Stomach (tissue), 9 donors: ENCODE measurements around the gene USP4. TPM values are rescaled to one million over a fixed set of nuclear protein-coding genes. Genes with fewer than 3 reads are reported as not detected.
"Not testable (repeated sequence)": the region's sequence is repeated elsewhere in the genome, so short reads cannot be mapped to it uniquely, and the experiment has no call there.

Experiments
- DNase-seq, 2 donors: peaks; one replicate each; pipeline versions ENCODE4 v3.0.0 to v3.0.0-alpha.2; 2013 to 2019
- H3K27ac ChIP-seq, 5 donors: fragments of 200-600 bp in 4 of 5; sonication (generic) in 4 of 5; one replicate each; pipeline ENCODE4 v1.5.1; 2013 to 2019; ENCODE audit warnings: mild to moderate bottlenecking in 1 of 5, moderate library complexity in 1 of 5
- H3K27me3 ChIP-seq, 3 donors: fragments of 200-600 bp; sonication (generic); one replicate each; pipeline ENCODE4 v1.5.1; 2017 to 2019; ENCODE audit warnings: mixed run types in 1 of 3
- H3K36me3 ChIP-seq, 4 donors: fragments of 200-600 bp; sonication (generic); 1 replicate in 3 of 4; 2 replicates in 1 of 4; pipeline ENCODE4 v1.5.1; 2016 to 2019
- H3K4me1 ChIP-seq, 4 donors: fragments of 200-600 bp; sonication (generic); one replicate each; pipeline ENCODE4 v1.5.1; 2016 to 2019
- H3K4me3 ChIP-seq, 4 donors: fragments of 200-600 bp; sonication (generic) in 3 of 4; one replicate each; pipeline ENCODE4 v1.5.1; 2016 to 2019; ENCODE audit warnings: mild to moderate bottlenecking in 1 of 4
- H3K9me3 ChIP-seq, 4 donors: fragments of 200-600 bp; sonication (generic); one replicate each; pipeline ENCODE4 v1.5.1; 2016 to 2019
- CTCF ChIP-seq, 7 experiments: fragments of 450-650 bp in 4 of 7; fragments of 200-600 bp in 3 of 7; sonication (generic) in 3 of 7; IDR thresholded peaks; one replicate each; pipeline ENCODE4 v1.5.1; 2016 to 2019; ENCODE audit warnings: antibody characterized with exemption in 7 of 7, control low read depth in 2 of 7, mild to moderate bottlenecking in 1 of 7
- EP300 ChIP-seq: sonication (generic); formaldehyde crosslinking; IDR thresholded peaks from one replicate; pipeline ENCODE4 v1.6.1; 2017; ENCODE audit warnings: antibody characterized with exemption
- POLR2A ChIP-seq, 4 donors: fragments of 450-650 bp; IDR thresholded peaks; one replicate each; pipeline ENCODE4 v1.6.1; 2016; ENCODE audit warnings: antibody characterized with exemption in 4 of 4, control low read depth in 2 of 4, mild to moderate bottlenecking in 1 of 4, moderate library complexity in 1 of 4
- POLR2AphosphoS5 ChIP-seq, 3 donors: sonication (generic); formaldehyde crosslinking; IDR thresholded peaks; one replicate each; pipeline ENCODE4 v1.6.1; 2016; ENCODE audit warnings: antibody characterized with exemption in 3 of 3
- WGBS, 5 donors: extraction: QIAGEN DNeasy Blood & Tissue Kit in 3 of 5; methylation state at CpG; one replicate each; pipeline versions ENCODE4 v1.1.5 to v1.1.7; 2013 to 2018; 5-methylcytosine and 5-hydroxymethylcytosine counted together
- intact Hi-C: fragments of 100-400 bp; cut with DNase I; formaldehyde crosslinking; loops from one replicate; pipeline ENCODE4 v1.15.1; 2023; ENCODE audit warnings: low total_unique reads
- polyA plus RNA-seq, 3 donors: library from polyadenylated mRNA; stranded (reverse); fragments of 200-250 nt; gene quantifications; one replicate each; pipeline ENCODE4 v1.2.3, GENCODE V29; 2013
- total RNA-seq, 5 donors: library from RNA; depleted of rRNA; stranded (reverse); fragments of >200 nt; gene quantifications; one replicate each; pipeline versions ENCODE4 v1.1.0 to v1.2.3, GENCODE V29; 2014 to 2016
- donor health status: healthy with polysubstance abuse.
- donor health status: Bipolar disorder and iron deficiency.
- donor health status: healthy.

The USP4 gene
- total and polyA plus RNA-seq, 8 donors, result 21.9 to 123 (median 24.5) TPM

DNA sequence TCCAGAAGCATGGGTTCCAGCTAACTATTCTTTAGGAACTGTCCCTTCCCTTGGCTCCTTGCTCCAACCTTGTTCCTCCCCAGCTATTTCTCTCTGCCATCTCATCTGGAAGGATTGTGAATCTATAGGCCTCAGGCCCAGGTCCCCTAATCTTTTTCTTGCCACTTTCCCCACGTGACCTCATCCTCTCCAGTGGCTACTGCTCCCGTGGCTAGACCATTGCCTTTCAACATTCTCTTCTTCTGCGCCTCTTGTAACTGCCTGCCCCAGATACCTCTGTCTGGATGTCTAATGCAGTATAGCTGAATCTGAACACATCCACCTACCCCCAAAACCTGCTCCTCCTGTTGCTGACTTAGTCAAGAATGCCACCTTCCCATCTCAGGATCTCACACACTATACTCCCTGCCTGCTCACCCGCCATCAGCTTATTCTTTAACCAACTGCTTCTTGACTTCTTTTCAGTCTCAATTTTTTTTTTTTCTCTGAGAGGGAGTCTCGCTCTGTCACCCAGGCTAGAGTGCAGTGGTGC is 13.1 kb upstream of the USP4 start:
- intact Hi-C loops, result loop anchor here (10.0 kb wide), 1 partner anchor 92 kb away; no protein-coding TSS in a partner anchor
- Histone ChIP-seq H3K4me3 (no peak overlapping the region), H3K27me3 (no peaks in the 10 kb centered on the region), H3K4me1 (peaks cover 16 to 52% (median 45%) of the 10 kb centered on the region in 4 donors), H3K9me3 (no peaks in the 10 kb centered on the region), H3K27ac (peak overlapping the region; percentile 5 to 87 (median 71)), H3K36me3 (peaks cover 0 to 18% (median 15%) of the 10 kb centered on the region in 4 donors)
- WGBS, 5 donors, result 81 to 91% (median 88%) methylated on average over 5 of the region's 5 CpGs
- TF ChIP-seq EP300, result no peak
- TF ChIP-seq CTCF (IDR thresholded peaks at IDR 0.05), result no peak
- DNase-seq, result no peak

GRCh38 chr3:49352281-49352680 is 12.4 kb upstream of the USP4 start:
- intact Hi-C loops, result loop anchor here (10.0 kb wide), 1 partner anchor 93 kb away; no protein-coding TSS in a partner anchor
- DNase-seq, result no peak
- H3K4me3 ChIP-seq, result no peak overlapping the region
- WGBS, 5 donors, result 72 to 90% (median 83%) methylated on average over 2 of the region's 2 CpGs
- H3K27me3 ChIP-seq, result no peaks in the 10 kb centered on the region
- H3K36me3 ChIP-seq, result peaks cover 0 to 18% (median 15%) of the 10 kb centered on the region in 4 donors
- H3K27ac ChIP-seq, result peak overlapping the region; percentile 44 to 87 (median 71)
- TF ChIP-seq EP300, result no peak
- peaks cover 15 to 50% (median 42%) of the 10 kb centered on the region in 4 donors for H3K4me1 ChIP-seq
- H3K9me3 ChIP-seq, result no peaks in the 10 kb centered on the region

DNA sequence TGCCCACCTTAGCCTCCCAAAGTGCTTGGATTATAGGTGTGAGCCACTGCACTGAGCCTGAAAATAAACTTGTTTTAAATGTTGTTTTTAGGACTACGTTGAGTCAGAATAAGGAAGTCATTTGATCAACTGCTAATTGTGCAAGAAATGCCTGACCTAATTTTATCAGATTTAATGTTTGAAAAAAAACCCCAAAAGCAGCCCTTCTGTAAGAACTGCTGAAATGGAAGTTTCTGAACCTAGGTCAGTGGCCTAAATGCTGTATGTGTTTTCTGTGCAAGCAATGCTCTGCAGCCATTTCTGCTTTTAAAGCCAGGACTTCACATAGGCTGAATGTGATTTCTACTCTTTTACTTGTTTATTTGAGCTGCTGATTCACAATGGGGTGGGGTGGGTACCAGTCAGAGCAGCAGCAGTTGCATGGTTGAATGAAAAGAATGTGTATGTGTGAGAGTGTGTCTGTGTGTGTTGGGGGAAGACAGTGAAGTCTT is 11.7 kb upstream of the USP4 start:
- TF ChIP-seq CTCF (IDR thresholded peaks at IDR 0.05), result no peak
- peak in 1 of 3 donors; percentile 27 for TF ChIP-seq POLR2AphosphoS5 (IDR thresholded peaks at IDR 0.05)
- H3K27ac ChIP-seq, result peak overlapping the region; percentile 44 to 87 (median 71)
- H3K9me3 ChIP-seq, result no peaks in the 10 kb centered on the region
- H3K4me3 ChIP-seq, result no peak overlapping the region
- peaks cover 0 to 15% (median 12%) of the 10 kb centered on the region in 4 donors for H3K36me3 ChIP-seq
- 11 to 28% (median 20%) methylated on average over 1 of the region's 1 CpG for whole genome bisulfite sequencing, 5 donors
- no peaks in the 10 kb centered on the region for H3K27me3 ChIP-seq
- intact Hi-C loops, result loop anchor here (10.0 kb wide), 1 partner anchor 93 kb away; no protein-coding TSS in a partner anchor
- DNase-seq, result peak in 1 of 2 donors; percentile 63
- H3K4me1 ChIP-seq, result peaks cover 8 to 47% (median 35%) of the 10 kb centered on the region in 4 donors

DNA sequence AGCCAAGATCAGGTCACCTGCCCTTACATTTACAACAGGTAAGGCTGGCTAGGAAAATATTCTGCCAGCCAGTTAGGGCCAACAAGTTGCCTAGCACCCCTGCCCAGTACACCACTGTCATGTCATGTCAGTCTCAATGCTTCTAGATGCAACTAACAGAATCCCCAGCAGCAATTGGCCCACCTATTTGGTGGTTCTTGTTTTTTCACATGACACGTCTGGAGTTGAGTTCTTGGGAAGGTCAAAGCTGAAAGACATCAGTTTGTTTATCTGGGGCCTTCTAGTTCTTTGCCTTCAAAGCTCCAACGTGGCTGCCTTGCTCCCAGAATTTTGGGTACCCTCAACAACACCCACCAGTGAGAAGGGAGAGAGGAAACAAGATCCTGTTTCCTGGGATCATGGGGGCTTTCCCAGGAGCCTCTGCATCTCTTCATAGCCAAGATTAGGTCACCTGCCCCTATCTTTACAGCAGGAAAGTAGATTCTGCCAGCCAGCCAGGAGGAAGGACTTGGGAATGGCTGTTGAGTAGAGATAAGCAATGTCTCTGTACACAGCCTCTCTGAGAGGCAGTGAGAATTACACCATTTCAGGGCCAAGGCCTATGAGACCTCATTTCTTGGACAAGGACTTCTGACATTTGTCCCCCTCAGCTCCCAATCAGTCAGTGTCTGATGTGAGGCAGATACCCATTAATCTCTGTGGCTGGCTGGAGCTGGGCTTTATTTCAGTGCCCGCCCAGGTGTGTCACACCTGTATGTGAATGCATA is 9.7 kb upstream of the USP4 start:
- H3K27ac ChIP-seq, result peak overlapping the region in 2 of 5 donors; percentile 13 to 34
- H3K27me3 ChIP-seq, result no peaks in the 10 kb centered on the region
- H3K4me3 ChIP-seq, result no peak overlapping the region
- peaks cover 6 to 33% (median 21%) of the 10 kb centered on the region in 4 donors for H3K4me1 ChIP-seq
- no peaks in the 10 kb centered on the region for H3K36me3 ChIP-seq
- intact Hi-C loops, result loop anchor here (10.0 kb wide), 1 partner anchor 95 kb away; no protein-coding TSS in a partner anchor
- peak in 1 of 2 donors; percentile 37 for DNase-seq
- no peaks in the 10 kb centered on the region for H3K9me3 ChIP-seq
- 49 to 66% (median 64%) methylated on average over 3 of the region's 3 CpGs for WGBS, 5 donors
- TF ChIP-seq EP300, result no peak
- no peak for TF ChIP-seq POLR2AphosphoS5 (IDR thresholded peaks at IDR 0.05)
- no peak for TF ChIP-seq CTCF (IDR thresholded peaks at IDR 0.05)
- no peak for TF ChIP-seq POLR2A (IDR thresholded peaks at IDR 0.05)

GRCh38 chr3:49348361-49348760 is 8.5 kb upstream of the USP4 start:
- DNase-seq, H3K9me3 ChIP-seq, intact Hi-C loops, H3K36me3 ChIP-seq, H3K4me3 ChIP-seq, H3K27ac ChIP-seq, H3K27me3 ChIP-seq: not testable (repeated sequence)
- H3K4me1 ChIP-seq, result peaks cover 6 to 33% (median 21%) of the 10 kb centered on the region in 4 donors
- 89 to 97% (median 92%) methylated on average over 12 of the region's 12 CpGs for WGBS, 5 donors
